Activated gamma-delta T cell treated with Interleukin-2 at 50 U/mL for 16 hours (primary cell): Measurements from ENCODE around the gene IGSF23.
"Not testable (repeated sequence)": the region's sequence is repeated elsewhere in the genome, so short reads cannot be mapped to it uniquely, and the experiment has no call there.

Experiments
- DNase-seq: peaks from one replicate; pipeline ENCODE4 v3.0.0-alpha.2; 2020

Gene IGSF23

GRCh38 chr19:44614313-44614712 lies 950 bp downstream of the IGSF23 start:
- DNase-seq: no peak

- DNase-seq: no peak
These were observed 2.5 kb downstream of the IGSF23 start for GRCh38 chr19:44615863-44616247.

- DNase-seq: no peak
These were observed 3.9 kb downstream of the IGSF23 start for GRCh38 chr19:44617110-44617880.

GRCh38 chr19:44618640-44619357 lies 5.4 kb downstream of the IGSF23 start:
- DNase-seq: no peak

GRCh38 chr19:44620667-44621066 lies 7.3 kb downstream of the IGSF23 start:
- no peak for DNase-seq

- no peak for DNase-seq
These were observed 8.0 kb downstream of the IGSF23 start for GRCh38 chr19:44621367-44621766.

- DNase-seq: no peak
These were observed 9.7 kb downstream of the IGSF23 start for GRCh38 chr19:44623080-44623479.

- DNase-seq: no peak
These were observed 10.3 kb downstream of the IGSF23 start for GRCh38 chr19:44623626-44624025.

GRCh38 chr19:44624840-44625354 lies 11.5 kb downstream of the IGSF23 start:
- no peak for DNase-seq

- DNase-seq: not testable (repeated sequence)
These were observed 12.3 kb downstream of the IGSF23 start for GRCh38 chr19:44625637-44626036.

GRCh38 chr19:44626048-44626624 lies 12.8 kb downstream of the IGSF23 start:
- DNase-seq: no peak

- DNase-seq: no peak
These were observed 14.3 kb downstream of the IGSF23 start for GRCh38 chr19:44627631-44628030.

- no peak for DNase-seq
These were observed 15.4 kb downstream of the IGSF23 start for GRCh38 chr19:44628793-44629192.

- not testable (repeated sequence) for DNase-seq
These were observed 18.2 kb downstream of the IGSF23 start for GRCh38 chr19:44631611-44632010.

- not testable (repeated sequence) for DNase-seq
These were observed 20.7 kb downstream of the IGSF23 start for GRCh38 chr19:44634058-44634457.

GRCh38 chr19:44634785-44635184 lies 21.4 kb downstream of the IGSF23 start:
- DNase-seq: no peak

GRCh38 chr19:44635581-44636438 lies 22.4 kb downstream of the IGSF23 start:
- no peak for DNase-seq

GRCh38 chr19:44636439-44637389 lies 23.4 kb downstream of the IGSF23 start:
- DNase-seq: no peak

- no peak for DNase-seq
These were observed 24.0 kb downstream of the IGSF23 start for GRCh38 chr19:44637390-44637764.

- no peak for DNase-seq
These were observed 27.2 kb downstream of the IGSF23 start for GRCh38 chr19:44640518-44640917.

- DNase-seq: no peak
These were observed 28.3 kb downstream of the IGSF23 start for GRCh38 chr19:44641501-44642265.
